ENCODE data around the gene CCNI2.
"Not testable (repeated sequence)": the region's sequence is repeated elsewhere in the genome, so short reads cannot be mapped to it uniquely, and the experiment has no call there.

Gene CCNI2

DNA sequence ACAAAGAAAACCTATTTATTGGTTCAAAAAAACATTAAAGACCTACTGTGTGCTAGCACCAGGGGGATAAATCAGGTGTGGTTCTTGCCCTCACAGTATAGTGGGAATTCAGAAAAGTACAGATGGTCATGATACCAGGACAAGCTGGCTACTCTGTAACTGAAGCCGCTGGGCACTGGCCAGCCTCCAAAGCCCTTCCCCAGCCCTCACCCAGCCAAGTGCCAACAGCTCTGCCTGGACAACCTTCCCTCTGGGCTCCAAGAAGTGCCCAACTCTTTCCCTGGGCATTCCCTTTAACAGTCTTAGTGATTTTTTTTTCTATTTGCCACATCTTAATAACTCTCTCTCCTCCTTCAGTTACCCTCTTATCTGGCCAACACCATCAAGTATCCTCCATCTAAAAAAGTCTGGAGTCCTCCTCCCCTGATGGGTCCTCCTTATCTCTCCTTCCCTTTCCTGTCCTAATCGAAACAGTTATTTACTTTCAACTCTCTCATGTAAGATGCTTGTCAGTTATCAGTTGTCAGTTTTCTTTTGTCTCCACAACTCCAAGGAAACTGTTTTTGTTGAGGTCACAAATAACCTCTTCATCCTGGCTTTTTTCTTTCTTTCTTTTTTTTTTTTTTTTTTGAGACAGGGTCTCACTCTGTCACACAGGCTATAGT is 43.1 kb downstream of the CCNI2 start:
- TF ChIP-seq, protein P1, sequence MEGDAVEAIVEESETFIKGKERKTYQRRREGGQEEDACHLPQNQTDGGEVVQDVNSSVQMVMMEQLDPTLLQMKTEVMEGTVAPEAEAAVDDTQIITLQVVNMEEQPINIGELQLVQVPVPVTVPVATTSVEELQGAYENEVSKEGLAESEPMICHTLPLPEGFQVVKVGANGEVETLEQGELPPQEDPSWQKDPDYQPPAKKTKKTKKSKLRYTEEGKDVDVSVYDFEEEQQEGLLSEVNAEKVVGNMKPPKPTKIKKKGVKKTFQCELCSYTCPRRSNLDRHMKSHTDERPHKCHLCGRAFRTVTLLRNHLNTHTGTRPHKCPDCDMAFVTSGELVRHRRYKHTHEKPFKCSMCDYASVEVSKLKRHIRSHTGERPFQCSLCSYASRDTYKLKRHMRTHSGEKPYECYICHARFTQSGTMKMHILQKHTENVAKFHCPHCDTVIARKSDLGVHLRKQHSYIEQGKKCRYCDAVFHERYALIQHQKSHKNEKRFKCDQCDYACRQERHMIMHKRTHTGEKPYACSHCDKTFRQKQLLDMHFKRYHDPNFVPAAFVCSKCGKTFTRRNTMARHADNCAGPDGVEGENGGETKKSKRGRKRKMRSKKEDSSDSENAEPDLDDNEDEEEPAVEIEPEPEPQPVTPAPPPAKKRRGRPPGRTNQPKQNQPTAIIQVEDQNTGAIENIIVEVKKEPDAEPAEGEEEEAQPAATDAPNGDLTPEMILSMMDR (IDR thresholded peaks at IDR 0.05) = no peak
- no peak for TF ChIP-seq ZFX (IDR thresholded peaks at IDR 0.05; ENCODE audit: borderline replicate concordance)
- H3K27ac ChIP-seq = no peak overlapping the region

DNA sequence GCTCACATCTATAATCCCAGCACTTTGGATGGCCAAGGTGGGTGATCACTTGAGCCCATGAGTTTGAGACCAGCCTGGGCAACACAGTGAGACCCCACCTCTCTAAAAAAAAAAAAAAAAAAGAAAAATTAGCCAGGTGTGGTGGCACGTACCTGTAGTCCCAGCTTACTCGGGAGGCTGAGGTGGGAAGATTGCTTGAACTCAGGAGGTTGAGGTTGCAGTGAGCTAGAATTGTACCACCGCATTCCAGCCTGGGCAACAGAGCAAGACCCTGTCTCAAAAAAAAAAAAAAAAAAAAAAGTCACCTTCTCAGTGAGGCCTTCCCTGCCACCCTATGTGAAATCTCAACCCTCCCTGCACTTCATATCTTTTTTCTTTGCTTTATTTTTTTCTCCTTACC is 43.8 kb downstream of the CCNI2 start:
- H3K27ac ChIP-seq = no peak overlapping the region
- no peak for TF ChIP-seq ZFX (IDR thresholded peaks at IDR 0.05; ENCODE audit: borderline replicate concordance)
- TF ChIP-seq, protein P1 (IDR thresholded peaks at IDR 0.05) = no peak

DNA sequence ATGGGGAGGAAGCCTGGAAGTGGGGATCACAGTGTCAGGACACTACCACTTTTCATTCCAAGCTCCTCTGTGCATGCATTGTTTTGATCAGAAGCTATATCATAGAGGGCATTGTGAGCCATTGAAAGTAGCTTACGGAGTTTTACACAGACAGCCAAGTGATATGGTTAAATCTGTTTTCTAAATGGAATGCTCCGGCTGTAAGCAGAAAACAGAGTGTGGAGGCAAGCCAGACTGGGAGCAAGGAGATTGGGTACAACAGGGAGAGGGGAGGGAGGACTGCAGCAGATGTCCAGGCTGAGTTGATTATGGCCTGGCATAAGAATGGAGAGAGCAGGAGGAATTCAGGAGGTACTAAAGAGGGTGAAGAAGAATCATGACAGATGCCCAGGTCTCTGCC is 50.4 kb downstream of the CCNI2 start:
- TF ChIP-seq, protein P1 (IDR thresholded peaks at IDR 0.05) = no peak
- TF ChIP-seq ZFX (IDR thresholded peaks at IDR 0.05; ENCODE audit: borderline replicate concordance) = no peak
- no peak overlapping the region for H3K27ac ChIP-seq

DNA sequence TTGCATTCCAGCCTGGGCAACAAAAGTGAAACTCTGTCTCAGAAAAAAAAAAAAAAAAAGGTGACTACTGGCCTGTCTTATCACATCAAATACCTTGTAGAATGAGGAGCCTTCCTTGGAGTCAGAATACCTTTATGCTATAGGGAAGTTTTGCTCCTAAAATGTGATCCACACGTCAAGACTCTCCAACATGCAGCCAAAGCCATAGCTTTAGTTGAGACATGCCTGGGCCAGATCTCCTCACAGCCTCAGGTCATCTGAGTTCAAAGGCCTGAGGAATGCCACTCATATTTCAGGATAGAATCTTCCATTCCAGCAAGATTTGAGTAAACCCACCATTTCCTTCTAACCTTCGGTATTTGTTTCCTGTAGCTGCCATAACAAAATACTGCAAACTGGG is 52.2 kb downstream of the CCNI2 start:
- no peak for TF ChIP-seq ZFX (IDR thresholded peaks at IDR 0.05; ENCODE audit: borderline replicate concordance)
- TF ChIP-seq, protein P1 (IDR thresholded peaks at IDR 0.05) = no peak
- no peak overlapping the region for H3K27ac ChIP-seq

DNA sequence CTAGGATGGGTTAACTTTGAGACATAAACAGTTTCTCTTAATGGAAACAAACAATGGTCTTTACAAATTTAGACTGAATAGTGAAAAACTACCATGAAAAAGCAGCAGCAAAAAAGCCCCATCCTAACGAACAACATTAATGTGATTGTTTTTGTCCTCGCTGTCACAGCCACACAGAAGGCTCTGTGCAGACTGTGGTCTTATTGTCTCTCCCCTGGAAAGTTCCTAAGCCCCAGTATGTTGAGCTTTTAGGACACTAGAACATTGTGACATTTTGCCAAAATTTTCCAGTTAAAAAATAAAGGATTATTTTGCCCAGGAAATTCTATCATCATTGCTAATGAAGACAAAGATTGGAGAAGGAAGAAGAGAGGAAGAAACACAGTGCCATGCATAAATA is 53.3 kb downstream of the CCNI2 start:
- TF ChIP-seq ZFX (IDR thresholded peaks at IDR 0.05; ENCODE audit: borderline replicate concordance) = no peak
- TF ChIP-seq, protein P1 (IDR thresholded peaks at IDR 0.05) = no peak

DNA sequence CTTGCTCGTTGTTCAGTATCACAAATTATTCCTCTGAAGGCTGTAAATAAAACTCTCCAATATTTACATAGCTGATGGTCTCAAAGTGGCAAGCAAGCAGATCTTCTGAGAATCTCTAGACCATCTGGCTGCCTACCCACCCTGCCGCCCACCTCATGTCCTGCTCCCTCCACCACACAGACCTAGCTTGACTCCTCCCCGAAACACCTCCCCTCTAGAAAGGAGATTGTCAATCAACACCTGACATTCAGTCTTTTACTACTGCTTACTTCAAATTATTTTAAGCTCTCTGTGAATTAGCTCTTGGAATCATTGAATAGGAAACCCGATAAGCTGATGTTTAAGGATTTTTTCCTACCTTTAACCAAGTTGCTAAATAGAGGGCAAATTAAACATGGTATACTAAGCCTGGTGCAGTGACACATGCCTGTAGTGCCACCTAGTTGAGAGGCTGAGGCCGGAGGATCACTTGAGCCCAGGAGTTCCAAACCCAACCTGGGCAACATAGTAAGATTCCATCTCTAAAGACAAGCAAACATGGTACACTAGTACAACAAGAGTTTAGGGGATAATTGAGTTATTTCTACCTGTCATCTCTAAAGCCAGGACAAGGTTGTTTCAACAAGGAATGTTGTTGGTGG is 54.9 kb downstream of the CCNI2 start:
- TF ChIP-seq, protein P1 (IDR thresholded peaks at IDR 0.05) = 0 out of 2 replicates have a peak, but pooled peaks have one; percentile 8
- TF ChIP-seq ZFX (IDR thresholded peaks at IDR 0.05; ENCODE audit: borderline replicate concordance) = no peak
- H3K27ac ChIP-seq = no peak overlapping the region

More for the DNA sequence above, 53.3 kb downstream of the CCNI2 start:
- no peak overlapping the region for H3K27ac ChIP-seq

DNA sequence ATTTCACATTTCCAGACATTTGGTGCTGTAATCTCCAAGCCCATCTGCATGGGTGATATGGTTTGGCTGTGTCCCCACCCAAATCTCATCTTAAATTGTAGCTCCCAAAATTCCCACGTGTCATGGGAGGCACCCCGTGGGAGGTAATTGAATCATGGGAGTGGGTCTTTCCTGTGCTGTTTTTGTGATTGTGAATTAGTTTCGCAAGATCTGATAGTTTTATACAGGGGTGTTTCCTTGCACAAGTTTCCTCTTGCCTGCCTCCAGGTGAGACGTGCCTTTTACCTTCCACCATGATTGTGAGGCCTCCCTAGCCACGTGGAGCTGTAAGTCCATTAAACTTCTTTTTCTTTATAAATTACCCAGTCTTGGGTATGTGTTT is 55.5 kb downstream of the CCNI2 start:
- not testable (repeated sequence) for H3K27ac ChIP-seq

Data from 22Rv1 (cell line).